ENCODE results near the gene GNG13. TPM values are rescaled to one million over a fixed set of nuclear protein-coding genes. Genes with fewer than 3 reads are reported as not detected.

The GNG13 gene
- total RNA-seq, 6 experiments from 2014 or later: not detected

DNA sequence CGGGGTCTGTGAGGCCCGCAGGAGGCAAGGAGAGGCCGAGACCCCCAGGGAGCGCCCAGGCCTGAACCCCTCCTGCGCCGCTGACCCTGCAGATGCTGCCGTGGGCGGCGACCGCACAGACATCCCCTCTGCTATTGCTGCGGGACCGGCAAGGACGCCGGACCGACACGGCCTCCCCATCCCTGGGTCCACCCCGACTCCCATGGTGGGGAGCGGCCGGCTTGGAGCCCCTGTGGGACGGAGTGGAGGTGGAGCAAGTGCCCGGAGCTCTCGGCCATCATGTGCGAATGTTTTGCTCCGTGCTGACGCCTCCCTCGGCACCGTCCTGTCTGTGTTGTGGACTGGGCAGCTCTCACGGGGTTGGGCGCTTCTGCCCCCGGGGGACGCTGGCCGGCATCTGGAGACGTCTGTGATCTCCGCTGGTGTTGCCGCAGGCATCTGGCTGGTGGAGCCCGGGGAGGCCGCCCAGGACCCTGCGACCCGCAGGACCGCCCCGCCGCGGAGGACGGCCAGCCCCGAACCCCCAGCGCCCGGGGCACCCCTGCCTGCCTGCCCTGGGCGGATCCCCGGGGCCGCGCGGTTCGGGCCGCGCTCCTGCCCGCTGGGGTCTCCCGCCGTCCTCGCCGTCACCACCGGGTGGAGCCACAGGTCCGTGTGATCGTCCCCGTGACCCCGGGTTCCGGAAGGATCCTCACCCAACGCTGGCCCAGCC, 12.8 kb upstream of the GNG13 start:
- Histone ChIP-seq H3K36me3 (no peaks in the 10 kb centered on the region), H3K4me1 (no peaks in the 10 kb centered on the region), H3K27me3 (no peaks in the 10 kb centered on the region), H3K9me3 (no peaks in the 10 kb centered on the region), H3K4me3 (no peak overlapping the region), H3K27ac (no peak overlapping the region)
- no peak for TF ChIP-seq POLR2A (IDR thresholded peaks at IDR 0.05)
- TF ChIP-seq, protein P1, sequence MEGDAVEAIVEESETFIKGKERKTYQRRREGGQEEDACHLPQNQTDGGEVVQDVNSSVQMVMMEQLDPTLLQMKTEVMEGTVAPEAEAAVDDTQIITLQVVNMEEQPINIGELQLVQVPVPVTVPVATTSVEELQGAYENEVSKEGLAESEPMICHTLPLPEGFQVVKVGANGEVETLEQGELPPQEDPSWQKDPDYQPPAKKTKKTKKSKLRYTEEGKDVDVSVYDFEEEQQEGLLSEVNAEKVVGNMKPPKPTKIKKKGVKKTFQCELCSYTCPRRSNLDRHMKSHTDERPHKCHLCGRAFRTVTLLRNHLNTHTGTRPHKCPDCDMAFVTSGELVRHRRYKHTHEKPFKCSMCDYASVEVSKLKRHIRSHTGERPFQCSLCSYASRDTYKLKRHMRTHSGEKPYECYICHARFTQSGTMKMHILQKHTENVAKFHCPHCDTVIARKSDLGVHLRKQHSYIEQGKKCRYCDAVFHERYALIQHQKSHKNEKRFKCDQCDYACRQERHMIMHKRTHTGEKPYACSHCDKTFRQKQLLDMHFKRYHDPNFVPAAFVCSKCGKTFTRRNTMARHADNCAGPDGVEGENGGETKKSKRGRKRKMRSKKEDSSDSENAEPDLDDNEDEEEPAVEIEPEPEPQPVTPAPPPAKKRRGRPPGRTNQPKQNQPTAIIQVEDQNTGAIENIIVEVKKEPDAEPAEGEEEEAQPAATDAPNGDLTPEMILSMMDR (IDR thresholded peaks at IDR 0.05): peak; percentile 29 to 44 (median 40)
- 27% methylated on average over 3 of the region's 67 CpGs for WGBS (ENCODE audit: insufficient coverage, low coverage, low lambda C conversion rate, missing lambda C conversion rate)
- DNase-seq (peak in 1 of 3 donors; percentile 45), ATAC-seq (peak; percentile 47 to 71 (median 54))
- intact Hi-C loops (cut with DNase I): loop anchor here in 1 of 2 donors (5.0 kb wide), 1 partner anchor 239 kb away; no protein-coding TSS in a partner anchor

DNA sequence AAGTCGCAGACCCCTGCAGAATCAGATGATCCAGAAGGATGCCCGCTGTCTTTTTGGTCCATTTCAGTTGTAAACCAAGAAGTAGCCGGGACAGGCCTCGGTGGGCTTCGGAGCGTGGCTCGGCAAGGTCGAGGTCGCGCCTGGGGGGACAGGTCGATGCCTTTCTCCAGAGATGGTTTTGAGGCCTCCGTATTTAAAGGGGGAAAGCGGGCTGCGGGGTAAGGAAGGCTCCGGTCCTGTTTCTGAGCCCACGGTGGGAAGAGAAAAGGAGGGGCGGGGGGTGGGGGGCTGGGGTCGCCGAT, 7.5 kb upstream of the GNG13 start:
- Histone ChIP-seq H3K36me3 (no peaks in the 10 kb centered on the region), H3K27me3 (no peaks in the 10 kb centered on the region), H3K9me3 (no peaks in the 10 kb centered on the region), H3K4me3 (peak overlapping the region; percentile 70 to 93 (median 78)), H3K4me1 (peaks cover 0 to 5% (median 0%) of the 10 kb centered on the region in 4 donors), H3K27ac (peak overlapping the region in 1 of 3 donors; percentile 76)
- intact Hi-C loops (cut with DNase I): no loop called here
- ATAC-seq (no peak), DNase-seq (no peak)
- TF ChIP-seq, protein P1 (IDR thresholded peaks at IDR 0.05): no peak
- no peak for TF ChIP-seq POLR2A (IDR thresholded peaks at IDR 0.05)
- 12% methylated on average over 5 of the region's 19 CpGs for WGBS (ENCODE audit: insufficient coverage, low coverage, low lambda C conversion rate, missing lambda C conversion rate)

DNA sequence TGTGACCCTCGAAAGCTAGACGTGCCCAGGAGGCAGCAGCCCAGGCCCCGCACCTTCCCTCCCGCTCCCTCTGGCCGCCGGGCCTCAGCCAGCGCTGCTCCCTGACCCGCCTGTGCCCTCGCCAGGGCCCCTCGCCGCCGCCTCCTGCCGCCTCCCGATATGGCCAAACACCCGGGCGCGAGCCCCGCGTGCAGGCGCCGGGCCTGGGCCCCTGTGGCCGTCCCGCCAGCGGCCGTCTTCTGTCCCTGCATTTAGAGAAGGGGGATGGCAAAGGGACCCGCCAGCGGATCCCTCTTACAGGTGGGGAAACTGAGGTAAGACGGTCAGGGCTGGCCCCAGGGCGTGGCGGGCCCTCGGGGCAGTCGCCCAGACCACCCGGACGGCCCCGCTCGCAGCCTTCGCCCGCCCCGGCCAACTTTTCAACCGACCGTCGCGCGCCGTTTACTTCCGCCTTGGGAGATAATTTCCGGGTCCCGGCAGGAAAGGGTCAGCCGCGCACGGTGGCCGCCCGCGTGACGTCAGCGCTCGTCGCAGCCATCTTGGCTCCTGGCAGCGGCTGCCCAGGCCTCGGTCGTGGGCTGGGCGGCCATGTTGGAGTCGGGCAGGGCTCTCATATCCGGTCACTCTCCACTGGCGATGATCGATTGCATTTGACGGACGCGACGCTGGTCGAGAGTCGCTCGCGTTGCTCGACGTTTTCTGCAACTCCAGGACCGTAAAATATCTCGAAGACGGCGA, 7.0 kb upstream of the GNG13 start:
- intact Hi-C loops (cut with DNase I): no loop called here
- 23% methylated on average over 19 of the region's 80 CpGs for WGBS (ENCODE audit: insufficient coverage, low coverage, low lambda C conversion rate, missing lambda C conversion rate)
- H3K27me3 ChIP-seq: no peaks in the 10 kb centered on the region

DNA sequence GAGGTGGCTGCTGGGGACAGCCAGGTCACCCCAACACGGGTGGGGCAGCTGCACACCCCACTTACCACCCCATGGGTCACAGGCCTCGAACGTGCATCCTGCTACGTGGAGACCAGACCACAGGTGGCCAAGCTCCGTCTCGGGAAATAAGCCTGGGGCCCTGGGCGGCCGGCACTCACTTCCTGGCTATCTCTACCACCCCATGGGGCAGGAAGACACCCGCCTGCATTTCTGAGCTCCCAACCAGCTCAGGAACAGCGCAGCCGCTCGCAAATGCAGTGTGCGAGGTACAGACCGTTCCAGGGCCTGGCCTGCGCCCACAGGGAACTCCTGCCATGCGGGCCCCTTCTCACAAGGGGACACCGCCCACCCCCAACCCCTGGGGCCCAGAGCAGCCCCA, 4.9 kb upstream of the GNG13 start:
- ATAC-seq (no peak), DNase-seq (no peak)
- no peaks in the 10 kb centered on the region for H3K27me3 ChIP-seq
- TF ChIP-seq POLR2A (IDR thresholded peaks at IDR 0.05): no peak
- TF ChIP-seq, protein P1 (IDR thresholded peaks at IDR 0.05): no peak
- peaks cover 0 to 5% (median 0%) of the 10 kb centered on the region in 4 donors for H3K4me1 ChIP-seq
- no peaks in the 10 kb centered on the region for H3K9me3 ChIP-seq
- WGBS (ENCODE audit: insufficient coverage, low coverage, low lambda C conversion rate, missing lambda C conversion rate): no CpG with 5 or more reads among the region's 17 CpGs
- H3K4me3 ChIP-seq: no peak overlapping the region
- intact Hi-C loops (cut with DNase I): no loop called here
- H3K27ac ChIP-seq: no peak overlapping the region
- H3K36me3 ChIP-seq: no peaks in the 10 kb centered on the region

More for the DNA sequence above, 7.0 kb upstream of the GNG13 start:
- H3K27ac ChIP-seq: peak overlapping the region; percentile 76 to 86 (median 76)
- no peaks in the 10 kb centered on the region for H3K9me3 ChIP-seq
- peak overlapping the region; percentile 70 to 93 (median 78) for H3K4me3 ChIP-seq
- peak; percentile 72 for TF ChIP-seq POLR2A (IDR thresholded peaks at IDR 0.05)
- TF ChIP-seq, protein P1 (IDR thresholded peaks at IDR 0.05): no peak
- DNase-seq: peak; percentile 94 to 95 (median 95)
- H3K4me1 ChIP-seq: peaks cover 0 to 5% (median 0%) of the 10 kb centered on the region in 4 donors
- no peaks in the 10 kb centered on the region for H3K36me3 ChIP-seq
- peak; percentile 98 to 99 (median 98) for ATAC-seq

Data from right lobe of liver (tissue), 6 donors.